ENCODE measurements around the gene LRP2.

Gene LRP2

GRCh38 chr2:169108099-169108884 lies 254.0 kb downstream of the LRP2 start:
- no peak for DNase-seq
- Histone ChIP-seq H3K4me3 (ENCODE audit: low read depth, low read length) (no peak overlapping the region), H3K27me3 (replicated peaks) (no peaks in the 10 kb centered on the region), H3K36me3 (replicated peaks) (no peaks in the 10 kb centered on the region), H3K27ac (no peak overlapping the region)
- in situ Hi-C loops (cut with HindIII; ENCODE audit: low pct_ligation_motif_present, low sequenced_read_pairs): no loop called here
- TF ChIP-seq, protein P1, sequence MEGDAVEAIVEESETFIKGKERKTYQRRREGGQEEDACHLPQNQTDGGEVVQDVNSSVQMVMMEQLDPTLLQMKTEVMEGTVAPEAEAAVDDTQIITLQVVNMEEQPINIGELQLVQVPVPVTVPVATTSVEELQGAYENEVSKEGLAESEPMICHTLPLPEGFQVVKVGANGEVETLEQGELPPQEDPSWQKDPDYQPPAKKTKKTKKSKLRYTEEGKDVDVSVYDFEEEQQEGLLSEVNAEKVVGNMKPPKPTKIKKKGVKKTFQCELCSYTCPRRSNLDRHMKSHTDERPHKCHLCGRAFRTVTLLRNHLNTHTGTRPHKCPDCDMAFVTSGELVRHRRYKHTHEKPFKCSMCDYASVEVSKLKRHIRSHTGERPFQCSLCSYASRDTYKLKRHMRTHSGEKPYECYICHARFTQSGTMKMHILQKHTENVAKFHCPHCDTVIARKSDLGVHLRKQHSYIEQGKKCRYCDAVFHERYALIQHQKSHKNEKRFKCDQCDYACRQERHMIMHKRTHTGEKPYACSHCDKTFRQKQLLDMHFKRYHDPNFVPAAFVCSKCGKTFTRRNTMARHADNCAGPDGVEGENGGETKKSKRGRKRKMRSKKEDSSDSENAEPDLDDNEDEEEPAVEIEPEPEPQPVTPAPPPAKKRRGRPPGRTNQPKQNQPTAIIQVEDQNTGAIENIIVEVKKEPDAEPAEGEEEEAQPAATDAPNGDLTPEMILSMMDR (IDR thresholded peaks at IDR 0.05; ENCODE audit: low read depth, low read length, missing control alignments): no peak

DNA sequence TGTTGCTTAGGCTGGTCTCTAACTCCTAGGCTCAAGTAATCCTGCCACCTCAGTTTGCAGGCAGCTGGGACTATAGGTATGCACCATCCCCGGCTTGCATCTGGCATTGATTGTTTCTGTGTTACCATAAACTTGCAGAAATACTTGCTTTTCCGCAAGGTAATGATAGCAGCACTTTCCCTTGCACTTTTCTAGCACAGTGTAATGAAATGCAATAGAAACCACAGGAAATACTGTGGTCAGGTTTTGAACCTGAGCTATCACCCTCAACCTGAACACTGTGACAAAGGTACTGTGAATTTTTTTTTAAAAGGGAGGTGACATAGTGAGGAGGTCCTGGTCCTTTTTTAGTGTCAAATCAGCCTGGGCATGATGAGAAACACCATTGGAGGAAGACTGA lies 254.7 kb downstream of the LRP2 start:
- Histone ChIP-seq H3K4me3 (ENCODE audit: low read depth, low read length) (no peak overlapping the region), H3K36me3 (replicated peaks) (no peaks in the 10 kb centered on the region), H3K27ac (no peak overlapping the region), H3K27me3 (replicated peaks) (no peaks in the 10 kb centered on the region)
- in situ Hi-C loops (cut with HindIII; ENCODE audit: low pct_ligation_motif_present, low sequenced_read_pairs): no loop called here
- no peak for DNase-seq
- TF ChIP-seq, protein P1 (IDR thresholded peaks at IDR 0.05; ENCODE audit: low read depth, low read length, missing control alignments): no peak

- Histone ChIP-seq H3K27me3 (replicated peaks) (no peaks in the 10 kb centered on the region), H3K36me3 (replicated peaks) (no peaks in the 10 kb centered on the region), H3K27ac (no peak overlapping the region), H3K4me3 (ENCODE audit: low read depth, low read length) (no peak overlapping the region)
- TF ChIP-seq, protein P1 (IDR thresholded peaks at IDR 0.05; ENCODE audit: low read depth, low read length, missing control alignments): no peak
- in situ Hi-C loops (cut with HindIII; ENCODE audit: low pct_ligation_motif_present, low sequenced_read_pairs): no loop called here
- no peak for DNase-seq
Observed at GRCh38 chr2:169106563-169107545, 255.5 kb downstream of the LRP2 start.

GRCh38 chr2:169106134-169106533 lies 256.2 kb downstream of the LRP2 start:
- Histone ChIP-seq H3K27me3 (replicated peaks) (no peaks in the 10 kb centered on the region), H3K36me3 (replicated peaks) (no peaks in the 10 kb centered on the region), H3K27ac (no peak overlapping the region), H3K4me3 (ENCODE audit: low read depth, low read length) (no peak overlapping the region)
- TF ChIP-seq, protein P1 (IDR thresholded peaks at IDR 0.05; ENCODE audit: low read depth, low read length, missing control alignments): no peak
- DNase-seq: no peak
- in situ Hi-C loops (cut with HindIII; ENCODE audit: low pct_ligation_motif_present, low sequenced_read_pairs): no loop called here

- Histone ChIP-seq H3K27me3 (replicated peaks) (no peaks in the 10 kb centered on the region), H3K27ac (no peak overlapping the region), H3K36me3 (replicated peaks) (no peaks in the 10 kb centered on the region), H3K4me3 (ENCODE audit: low read depth, low read length) (no peak overlapping the region)
- DNase-seq: no peak
- TF ChIP-seq, protein P1 (IDR thresholded peaks at IDR 0.05; ENCODE audit: low read depth, low read length, missing control alignments): no peak
- in situ Hi-C loops (cut with HindIII; ENCODE audit: low pct_ligation_motif_present, low sequenced_read_pairs): no loop called here
Observed at GRCh38 chr2:169105476-169105875, 256.9 kb downstream of the LRP2 start.
